Trophoblast cell (in vitro differentiated cells and primary cell): ENCODE data around the gene MCTP1.

Experiments used
- DNase-seq, 2 donors: peaks; one replicate each; pipeline ENCODE4 v3.0.0-alpha.2; 2016
- H2AFZ ChIP-seq: 2 replicates; pipeline ENCODE4 v1.6.1; 2013; ENCODE audit warnings: low read length, moderate library complexity, mild to moderate bottlenecking; ENCODE audit not compliant: insufficient read depth, poor library complexity
- H2AK5ac ChIP-seq: 2 replicates; pipeline ENCODE4 v1.6.1; 2013; ENCODE audit warnings: mild to moderate bottlenecking, low read length
- H2BK120ac ChIP-seq: 2 replicates; pipeline ENCODE4 v1.6.1; 2013; ENCODE audit warnings: low read length, mild to moderate bottlenecking, moderate library complexity; ENCODE audit not compliant: insufficient read depth, poor library complexity
- H2BK12ac ChIP-seq: 2 replicates; pipeline ENCODE4 v1.6.1; 2013; ENCODE audit warnings: mild to moderate bottlenecking, low read length, moderate library complexity
- H2BK5ac ChIP-seq: 2 replicates; pipeline ENCODE4 v1.6.1; 2013; ENCODE audit warnings: low read length, low read depth, moderate library complexity, mild to moderate bottlenecking; ENCODE audit not compliant: poor library complexity
- H3K14ac ChIP-seq: 2 replicates; pipeline ENCODE4 v1.6.1; 2013; ENCODE audit warnings: mild to moderate bottlenecking, low read length
- H3K18ac ChIP-seq: 2 replicates; pipeline ENCODE4 v1.6.1; 2013; ENCODE audit warnings: mild to moderate bottlenecking, low read length
- H3K23ac ChIP-seq: 2 replicates; pipeline ENCODE4 v1.6.1; 2013; ENCODE audit warnings: low read length
- H3K27ac ChIP-seq: 2 replicates; pipeline ENCODE4 v1.5.1; 2013; ENCODE audit warnings: low read depth, mild to moderate bottlenecking, inconsistent platforms, low read length, moderate library complexity
- H3K27me3 ChIP-seq: 2 replicates; pipeline ENCODE4 v1.6.1; 2013; ENCODE audit warnings: inconsistent platforms, mild to moderate bottlenecking, low read length, moderate library complexity; ENCODE audit not compliant: insufficient read depth
- H3K36me3 ChIP-seq, 2 experiments: 1 replicate in 1 of 2; 2 replicates in 1 of 2; pipeline ENCODE4 v1.6.1; 2013; ENCODE audit warnings: low read length in 2 of 2, mild to moderate bottlenecking in 2 of 2, moderate library complexity in 1 of 2; ENCODE audit not compliant: insufficient read depth in 2 of 2, control insufficient read depth in 1 of 2
- H3K4ac ChIP-seq: 2 replicates; pipeline ENCODE4 v1.6.1; 2013; ENCODE audit warnings: low read depth, mild to moderate bottlenecking, low read length, moderate library complexity
- H3K4me1 ChIP-seq, 2 experiments: 1 replicate in 1 of 2; 2 replicates in 1 of 2; pipeline ENCODE4 v1.6.1; 2013; ENCODE audit warnings: low read length in 2 of 2, mild to moderate bottlenecking in 2 of 2, moderate library complexity in 1 of 2; ENCODE audit not compliant: insufficient read depth in 2 of 2, control insufficient read depth in 1 of 2
- H3K4me2 ChIP-seq: 2 replicates; pipeline ENCODE4 v1.6.1; 2013; ENCODE audit warnings: inconsistent platforms, mild to moderate bottlenecking, low read length, moderate library complexity
- H3K4me3 ChIP-seq: 2 replicates; pipeline ENCODE4 v1.5.1; 2013; ENCODE audit warnings: mild to moderate bottlenecking, low read depth, low read length, inconsistent platforms
- H3K79me1 ChIP-seq: one replicate; pipeline ENCODE4 v1.6.1; 2013; ENCODE audit warnings: low read length
- H3K79me2 ChIP-seq: 2 replicates; pipeline ENCODE4 v1.6.1; 2013; ENCODE audit warnings: low read length, mild to moderate bottlenecking; ENCODE audit not compliant: control insufficient read depth, insufficient read depth, poor library complexity
- H3K9ac ChIP-seq: 2 replicates; pipeline ENCODE4 v1.6.1; 2013; ENCODE audit warnings: mild to moderate bottlenecking, low read length
- H3K9me3 ChIP-seq: 2 replicates; pipeline ENCODE4 v1.6.1; 2013; ENCODE audit warnings: low read depth, mild to moderate bottlenecking, control low read depth, inconsistent platforms, low read length; ENCODE audit not compliant: insufficient read depth
- H4K12ac ChIP-seq: 2 replicates; pipeline ENCODE4 v1.6.1; 2013; ENCODE audit warnings: low read depth, mild to moderate bottlenecking, low read length, moderate library complexity
- H4K8ac ChIP-seq: 2 replicates; pipeline ENCODE4 v1.6.1; 2013; ENCODE audit warnings: low read depth, mild to moderate bottlenecking, low read length, moderate library complexity
- H4K91ac ChIP-seq: one replicate; pipeline ENCODE4 v1.6.1; 2013; ENCODE audit warnings: low read depth, mild to moderate bottlenecking, low read length, moderate library complexity
- WGBS: extraction: QIAGEN DNeasy Blood & Tissue Kit; methylation state at CpG from one replicate; pipeline ENCODE4 v1.1.7; 2013; ENCODE audit warnings: missing lambda C conversion rate; ENCODE audit not compliant: insufficient read length, insufficient coverage; ENCODE audit errors: extremely low coverage; 5-methylcytosine and 5-hydroxymethylcytosine counted together

The MCTP1 gene

GRCh38 chr5:95083606-95084005 lies 201.3 kb downstream of the MCTP1 start:
- no peak overlapping the region for H3K9ac ChIP-seq
- H3K79me1 ChIP-seq: no peaks in the 10 kb centered on the region
- WGBS: no CpG with 5 or more reads among the region's 3 CpGs
- no peak overlapping the region for H2AK5ac ChIP-seq
- H2BK120ac ChIP-seq: no peak overlapping the region
- no peak overlapping the region for H2BK5ac ChIP-seq
- no peaks in the 10 kb centered on the region for H3K9me3 ChIP-seq
- H3K4ac ChIP-seq: no peak overlapping the region
- H3K79me2 ChIP-seq: no peaks in the 10 kb centered on the region
- no peak overlapping the region for H3K27ac ChIP-seq
- no peak overlapping the region for H4K91ac ChIP-seq
- no peaks in the 10 kb centered on the region for H3K4me1 ChIP-seq
- H3K14ac ChIP-seq: no peak overlapping the region
- H4K8ac ChIP-seq: no peak overlapping the region
- no peaks in the 10 kb centered on the region for H3K36me3 ChIP-seq
- no peak overlapping the region for H3K4me3 ChIP-seq
- H2BK12ac ChIP-seq: no peak overlapping the region
- H3K4me2 ChIP-seq: no peak overlapping the region
- no peak overlapping the region for H4K12ac ChIP-seq
- no peak for DNase-seq
- H2AFZ ChIP-seq: no peak overlapping the region
- no peaks in the 10 kb centered on the region for H3K27me3 ChIP-seq
- no peak overlapping the region for H3K18ac ChIP-seq
- no peak overlapping the region for H3K23ac ChIP-seq

GRCh38 chr5:95081982-95082381 lies 202.9 kb downstream of the MCTP1 start:
- Histone ChIP-seq H3K23ac (no peak overlapping the region), H3K4ac (no peak overlapping the region), H2BK12ac (no peak overlapping the region), H3K36me3 (no peaks in the 10 kb centered on the region), H4K91ac (no peak overlapping the region), H3K9me3 (no peaks in the 10 kb centered on the region), H2BK5ac (no peak overlapping the region), H2AFZ (no peak overlapping the region), H4K8ac (no peak overlapping the region), H2AK5ac (no peak overlapping the region), H3K79me2 (no peaks in the 10 kb centered on the region), H2BK120ac (no peak overlapping the region), H3K9ac (no peak overlapping the region), H4K12ac (no peak overlapping the region), H3K14ac (no peak overlapping the region), H3K4me1 (no peaks in the 10 kb centered on the region), H3K79me1 (no peaks in the 10 kb centered on the region), H3K27me3 (no peaks in the 10 kb centered on the region), H3K27ac (no peak overlapping the region), H3K4me2 (no peak overlapping the region), H3K4me3 (no peak overlapping the region), H3K18ac (no peak overlapping the region)
- DNase-seq: peak in 1 of 2 donors; percentile 8
- WGBS: no CpG with 5 or more reads among the region's 3 CpGs

- Histone ChIP-seq H3K4me1 (no peaks in the 10 kb centered on the region), H3K4me2 (no peak overlapping the region), H2BK120ac (no peak overlapping the region), H4K91ac (no peak overlapping the region), H3K79me2 (no peaks in the 10 kb centered on the region), H3K27ac (no peak overlapping the region), H3K79me1 (no peaks in the 10 kb centered on the region), H3K18ac (no peak overlapping the region), H3K4me3 (no peak overlapping the region), H2BK5ac (no peak overlapping the region), H3K14ac (no peak overlapping the region), H2AFZ (no peak overlapping the region), H3K36me3 (no peaks in the 10 kb centered on the region), H4K8ac (no peak overlapping the region), H4K12ac (no peak overlapping the region), H3K9ac (no peak overlapping the region), H3K4ac (no peak overlapping the region), H2AK5ac (no peak overlapping the region), H3K9me3 (no peaks in the 10 kb centered on the region), H3K27me3 (no peaks in the 10 kb centered on the region), H3K23ac (no peak overlapping the region), H2BK12ac (no peak overlapping the region)
- no CpG with 5 or more reads among the region's 5 CpGs for WGBS
- peak in 1 of 2 donors; percentile 52 for DNase-seq
Observed at GRCh38 chr5:95081500-95081960, 203.4 kb downstream of the MCTP1 start.

- Histone ChIP-seq H3K4ac (no peak overlapping the region), H2AK5ac (no peak overlapping the region), H2BK12ac (no peak overlapping the region), H3K4me3 (no peak overlapping the region), H3K79me1 (no peaks in the 10 kb centered on the region), H2BK120ac (no peak overlapping the region), H3K18ac (no peak overlapping the region), H3K4me2 (no peak overlapping the region), H4K91ac (no peak overlapping the region), H3K27ac (no peak overlapping the region), H3K27me3 (no peaks in the 10 kb centered on the region), H4K8ac (no peak overlapping the region), H3K4me1 (no peaks in the 10 kb centered on the region), H3K14ac (no peak overlapping the region), H4K12ac (no peak overlapping the region), H2BK5ac (no peak overlapping the region), H3K79me2 (no peaks in the 10 kb centered on the region), H2AFZ (no peak overlapping the region), H3K9me3 (no peaks in the 10 kb centered on the region), H3K9ac (no peak overlapping the region), H3K23ac (no peak overlapping the region), H3K36me3 (no peaks in the 10 kb centered on the region)
- no peak for DNase-seq
- no CpG with 5 or more reads among the region's 4 CpGs for WGBS
Observed at GRCh38 chr5:95080441-95080840, 204.5 kb downstream of the MCTP1 start.
